ENCODE results near the gene USHBP1.

Gene USHBP1

GRCh38 chr19:17240062-17240752 is 24.3 kb downstream of the USHBP1 start:
- DNase-seq (ENCODE audit: low spot score): no peak

- DNase-seq (ENCODE audit: low spot score): no peak
These were observed 26.5 kb downstream of the USHBP1 start for GRCh38 chr19:17237747-17238706.

- no peak for DNase-seq (ENCODE audit: low spot score)
These were observed 27.6 kb downstream of the USHBP1 start for GRCh38 chr19:17236811-17237543.

GRCh38 chr19:17235971-17236777 is 28.4 kb downstream of the USHBP1 start:
- no peak for DNase-seq (ENCODE audit: low spot score)

- DNase-seq (ENCODE audit: low spot score): peak; percentile 60
These were observed 29.1 kb downstream of the USHBP1 start for GRCh38 chr19:17235300-17235970.

- DNase-seq (ENCODE audit: low spot score): no peak
These were observed 29.6 kb downstream of the USHBP1 start for GRCh38 chr19:17234911-17235299.

- DNase-seq (ENCODE audit: low spot score): no peak
These were observed 32.3 kb downstream of the USHBP1 start for GRCh38 chr19:17232258-17232657.

- no peak for DNase-seq (ENCODE audit: low spot score)
These were observed 34.7 kb downstream of the USHBP1 start for GRCh38 chr19:17229890-17230289.

GRCh38 chr19:17227798-17228367 is 36.7 kb downstream of the USHBP1 start:
- DNase-seq (ENCODE audit: low spot score): no peak

- DNase-seq (ENCODE audit: low spot score): peak; percentile 98
These were observed 38.3 kb downstream of the USHBP1 start, which contains the start of gene OCEL1 for GRCh38 chr19:17226002-17226933. TSS of gene OCEL1 (plus strand) at chr19:17226226. CDS start at chr19:17226248, 22 bp downstream.

GRCh38 chr19:17225053-17225452 is 39.5 kb downstream of the USHBP1 start:
- no peak for DNase-seq (ENCODE audit: low spot score)

GRCh38 chr19:17220207-17220758 is 44.3 kb downstream of the USHBP1 start:
- no peak for DNase-seq (ENCODE audit: low spot score)

- DNase-seq (ENCODE audit: low spot score): no peak
These were observed 45.3 kb downstream of the USHBP1 start for GRCh38 chr19:17219286-17219685.

- no peak for DNase-seq (ENCODE audit: low spot score)
These were observed 48.4 kb downstream of the USHBP1 start for GRCh38 chr19:17216058-17216670.

GRCh38 chr19:17215127-17215971 is 49.2 kb downstream of the USHBP1 start, which contains the start of gene USE1:
TSS of gene USE1 (plus strand) at chr19:17215357. CDS start at chr19:17215406, 49 bp downstream.
- peak; percentile 91 for DNase-seq (ENCODE audit: low spot score)

- no peak for DNase-seq (ENCODE audit: low spot score)
These were observed 49.9 kb downstream of the USHBP1 start for GRCh38 chr19:17214508-17215126.

- DNase-seq (ENCODE audit: low spot score): no peak
These were observed 51.2 kb downstream of the USHBP1 start for GRCh38 chr19:17213334-17213733.

All from putamen (tissue), 1 donor.